Stimulated activated CD4-positive, alpha-beta T cell treated with anti-CD3 and anti-CD28 coated beads, Interleukin-4, amount 100 ng/mL, for 48 hours (primary cell): Measurements from ENCODE around the gene IPCEF1.
"Not testable (repeated sequence)": the region's sequence is repeated elsewhere in the genome, so short reads cannot be mapped to it uniquely, and the experiment has no call there.

Experiments used
- DNase-seq, 2 donors: peaks; one replicate each; pipeline ENCODE4 v3.0.0-alpha.2; 2020; ENCODE audit warnings: low read depth in 2 of 2

The IPCEF1 gene

DNA sequence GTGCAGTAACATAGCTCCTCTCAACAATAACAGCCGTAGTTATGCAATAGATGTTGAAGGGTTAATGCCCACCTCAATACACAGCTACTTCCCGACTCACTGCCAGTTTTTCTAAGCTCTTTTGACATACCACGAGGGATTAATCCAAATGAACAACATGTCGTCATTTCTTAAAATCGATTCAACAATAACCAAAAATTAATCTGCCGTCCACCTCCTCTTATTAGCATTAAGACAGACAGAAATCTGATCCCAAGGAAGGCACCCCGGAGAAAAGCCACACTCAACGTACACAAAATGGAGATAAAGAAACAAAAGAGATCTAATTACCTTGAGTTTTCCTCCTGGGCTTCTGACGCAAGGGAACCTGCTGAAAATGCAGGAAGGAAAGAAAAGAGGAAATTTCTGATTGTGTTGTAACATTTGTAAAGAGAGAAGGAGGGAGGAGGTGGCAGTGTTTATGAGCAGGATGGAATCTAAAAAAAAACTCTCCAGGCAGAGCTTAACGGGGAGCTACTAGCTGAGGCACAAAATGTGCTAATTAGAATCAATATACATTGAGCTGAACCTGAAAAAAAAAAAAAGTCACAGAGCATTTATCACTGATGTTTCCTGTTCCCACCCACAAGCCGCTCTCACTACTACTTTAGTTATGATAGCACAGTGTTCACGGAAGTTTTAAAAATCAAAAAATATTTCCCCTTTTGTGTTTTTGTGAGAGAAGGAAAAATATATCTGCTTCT is 109.3 kb downstream of the IPCEF1 start:
- DNase-seq = peak in 1 of 2 donors; percentile 28

DNA sequence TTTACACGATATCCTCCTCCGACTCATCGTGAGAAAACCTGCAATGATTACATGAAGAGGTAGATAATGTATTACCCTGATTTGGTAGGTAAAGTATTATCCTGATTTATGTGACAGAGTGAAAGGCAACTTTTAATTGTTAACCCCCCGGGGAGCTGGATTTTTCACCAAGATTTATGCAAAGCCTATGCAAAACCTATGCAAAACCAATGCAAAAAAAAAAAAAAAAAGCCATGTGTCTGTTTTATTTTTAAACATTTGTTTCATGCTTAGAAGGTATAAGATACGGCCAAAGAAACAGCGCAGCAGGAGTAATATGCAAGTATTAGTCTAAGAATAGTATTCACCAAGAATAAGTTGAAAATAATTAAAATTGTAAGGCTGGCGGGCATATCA is 109.9 kb downstream of the IPCEF1 start:
- DNase-seq = no peak

DNA sequence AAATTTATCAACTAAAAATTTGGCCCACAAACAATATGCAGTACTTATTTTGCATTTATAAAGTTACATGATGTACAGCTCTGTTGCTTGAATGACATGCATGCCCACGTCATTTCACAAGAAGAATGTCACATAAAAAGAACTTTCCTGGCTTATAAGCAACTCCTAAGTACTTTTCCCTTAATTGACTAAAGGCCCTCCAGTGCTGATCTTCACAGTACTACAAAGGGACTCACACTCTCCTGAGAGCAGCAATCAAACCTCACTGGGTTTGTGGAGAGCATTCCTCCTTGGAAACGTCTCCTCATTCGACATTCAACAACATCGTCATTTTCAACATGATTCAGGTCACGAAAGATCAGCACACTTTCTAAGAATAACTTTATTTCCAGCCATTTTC is 111.1 kb downstream of the IPCEF1 start:
- DNase-seq = no peak

DNA sequence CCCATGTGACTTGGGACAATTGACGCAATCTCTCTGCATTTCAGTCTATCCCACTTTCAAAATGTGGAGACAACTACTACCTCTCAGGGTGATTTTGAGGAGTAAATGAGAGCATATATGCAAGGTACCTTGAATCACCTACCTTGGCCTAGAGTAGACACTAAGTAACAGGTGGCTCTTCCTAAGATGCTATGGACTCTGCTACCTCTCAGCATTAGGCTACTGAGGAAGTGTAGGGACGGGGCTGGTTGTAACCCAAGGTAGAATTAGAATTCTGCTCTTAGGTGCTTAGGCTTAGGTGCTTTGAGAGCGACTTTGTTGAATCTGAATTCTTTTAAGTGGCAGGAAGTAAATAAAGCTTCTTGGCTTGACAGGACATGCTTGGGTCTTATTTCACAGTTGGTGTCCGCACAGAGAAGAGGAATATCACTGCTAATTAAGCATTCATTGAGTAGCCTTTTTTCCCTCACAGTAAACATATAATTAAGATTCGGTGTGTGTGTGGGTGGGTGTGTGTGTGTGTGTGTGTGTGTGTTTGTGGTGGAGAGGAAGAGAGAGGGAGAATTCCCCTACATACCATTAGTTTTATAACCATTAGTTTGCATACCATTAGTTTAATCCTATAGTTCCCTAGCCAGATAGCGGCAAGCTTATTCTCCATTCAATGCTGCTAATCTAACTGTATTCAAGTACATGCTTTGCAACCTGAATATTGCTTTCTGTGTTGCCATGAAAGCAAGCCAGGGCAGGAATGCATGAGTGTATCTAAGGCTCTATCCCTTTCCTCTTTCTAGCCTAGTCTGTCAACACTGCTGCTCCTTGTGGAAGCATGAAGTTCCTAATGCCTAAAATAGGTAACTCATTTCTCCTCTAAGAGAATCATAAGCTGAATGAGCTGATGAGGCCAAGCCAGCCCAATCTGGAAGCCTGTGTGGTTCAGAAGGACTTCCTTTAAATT is 112.5 kb downstream of the IPCEF1 start:
- DNase-seq = no peak

DNA sequence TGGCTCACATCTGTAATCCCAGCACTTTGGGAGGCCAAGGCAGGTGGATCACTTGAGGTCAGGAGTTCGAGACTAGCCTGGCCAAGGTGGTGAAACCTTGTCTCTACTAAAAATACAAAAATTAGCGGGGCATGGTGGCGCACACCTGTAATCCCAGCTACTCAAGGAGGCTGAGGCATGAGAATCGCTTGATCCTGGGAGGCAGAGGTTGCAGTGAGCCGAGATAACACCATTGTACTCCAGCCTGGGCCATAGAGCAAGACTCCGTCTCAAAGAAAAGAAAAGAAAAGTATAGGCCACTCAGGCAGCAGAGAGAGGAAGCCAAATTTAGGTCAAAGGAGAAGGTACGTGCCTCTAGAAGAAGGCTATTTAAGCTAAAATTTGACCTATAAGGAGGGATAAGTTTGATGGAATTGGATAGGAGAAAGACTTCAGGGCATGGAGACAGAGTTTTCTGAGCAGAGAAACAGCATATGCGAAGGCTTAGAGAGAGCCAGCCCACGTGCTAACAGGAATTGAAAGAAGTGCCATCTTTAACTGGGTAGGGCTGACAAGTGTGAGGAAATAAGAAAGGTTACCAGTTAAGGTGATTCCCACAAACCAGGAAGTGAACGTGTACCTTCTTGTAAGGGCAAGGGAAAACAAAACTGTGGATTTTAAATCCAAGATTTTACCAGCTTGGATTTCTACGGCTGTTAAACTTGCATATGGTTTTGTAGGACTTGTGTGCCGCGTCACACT is 113.8 kb downstream of the IPCEF1 start:
- no peak for DNase-seq

DNA sequence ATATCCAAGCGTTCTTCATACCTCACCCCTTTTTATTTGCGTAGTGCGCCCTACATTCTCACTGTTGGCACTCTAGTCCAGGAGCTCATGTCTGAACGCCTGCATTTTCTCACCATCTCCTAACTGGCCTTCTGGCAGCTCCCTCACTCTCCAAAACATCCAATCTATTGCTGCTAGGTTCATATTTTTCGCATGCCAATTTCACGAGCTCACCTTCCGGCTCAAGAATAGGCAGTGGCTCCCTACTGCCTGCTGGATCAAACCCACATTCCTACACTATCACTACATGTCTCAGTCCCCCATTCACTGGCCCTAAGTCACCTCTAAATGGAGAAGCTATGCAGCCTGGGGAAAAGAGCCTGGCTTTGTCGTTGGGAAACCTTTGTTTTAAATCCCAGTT is 115.0 kb downstream of the IPCEF1 start:
- no peak for DNase-seq

DNA sequence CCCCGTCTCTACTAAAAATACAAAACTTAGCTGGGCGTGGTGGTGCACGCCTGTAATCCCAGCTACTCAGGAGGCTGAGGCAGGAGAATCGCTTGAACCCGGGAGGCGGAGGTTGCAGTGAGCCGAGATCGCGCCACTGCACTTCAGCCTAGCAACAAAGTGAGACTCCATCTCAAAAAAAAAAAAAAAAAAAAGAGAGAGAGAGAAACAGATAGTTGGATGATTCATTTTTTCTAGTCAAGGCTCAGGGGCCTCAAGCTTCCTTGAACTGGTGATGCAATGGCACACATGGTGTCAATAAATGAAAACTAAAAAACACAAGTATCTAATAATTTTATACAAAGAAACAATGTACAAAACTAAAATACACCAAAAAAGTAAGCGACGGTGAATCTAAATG is 115.5 kb downstream of the IPCEF1 start:
- not testable (repeated sequence) for DNase-seq

DNA sequence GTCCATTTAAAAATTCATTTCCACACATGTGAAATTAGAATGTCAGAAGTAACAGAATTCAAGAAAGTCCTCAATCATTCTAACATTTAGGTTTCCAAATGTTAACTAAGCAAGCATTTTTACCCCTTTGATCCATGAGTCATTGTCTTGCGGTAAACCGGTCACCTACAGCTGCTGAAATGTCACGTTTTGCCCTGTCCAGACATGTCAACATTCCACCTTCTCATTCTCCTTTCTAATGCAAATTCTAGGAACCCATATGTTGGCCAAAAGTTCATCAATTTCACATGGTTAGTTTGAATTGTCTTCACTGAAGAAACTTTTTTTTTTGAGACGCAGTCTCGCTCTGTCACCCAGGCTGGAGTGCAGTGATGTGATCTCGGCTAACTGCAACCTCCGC is 117.2 kb downstream of the IPCEF1 start:
- no peak for DNase-seq

DNA sequence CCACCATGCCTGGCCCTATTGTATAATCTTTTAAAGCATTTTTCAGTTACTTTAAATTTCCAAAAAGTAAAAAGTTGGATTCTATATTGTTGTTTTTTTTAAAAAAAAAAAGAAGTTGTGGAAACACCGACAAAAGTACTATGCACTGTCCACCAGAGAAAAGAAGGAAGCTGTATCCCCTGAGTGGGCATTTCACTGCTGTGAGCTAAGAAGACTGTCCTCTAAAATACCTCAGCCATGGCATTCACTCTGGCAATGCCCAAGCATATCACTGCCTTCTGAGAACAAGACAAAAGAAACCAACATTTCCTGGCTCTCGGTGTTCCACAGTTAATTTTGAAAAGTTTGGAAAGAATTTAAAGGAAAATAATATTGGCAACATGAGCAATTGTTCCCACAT is 117.8 kb downstream of the IPCEF1 start:
- no peak for DNase-seq

DNA sequence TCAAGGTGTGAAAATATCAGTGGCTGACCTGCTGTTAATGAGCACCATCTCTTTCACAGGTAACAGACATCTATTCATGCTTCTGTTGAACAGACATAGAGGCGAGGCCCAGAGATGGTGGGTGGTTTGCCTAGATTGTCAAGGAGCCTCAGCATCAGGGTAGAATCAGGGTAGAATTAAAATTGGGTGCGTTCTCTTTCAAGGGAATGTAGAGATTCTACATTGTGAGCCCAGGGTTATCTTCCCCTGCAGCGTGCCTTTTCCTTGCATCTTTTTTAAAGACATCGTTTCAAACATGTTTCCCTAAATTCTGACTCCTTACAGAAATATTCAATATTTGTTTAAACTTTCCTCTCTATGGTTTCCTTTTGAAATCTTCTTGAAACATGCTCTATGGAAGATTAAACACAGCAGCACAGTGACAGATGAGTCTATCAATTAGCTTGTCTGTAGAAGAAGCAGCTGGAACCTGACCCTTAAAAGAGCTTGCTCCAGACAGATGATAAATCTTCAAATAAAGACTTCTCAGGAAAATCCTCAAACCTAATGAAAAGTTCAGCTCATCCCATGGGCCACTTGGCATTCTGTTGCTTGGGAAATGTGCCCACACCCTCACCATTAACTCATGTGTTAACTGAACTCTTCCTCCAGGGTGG is 119.8 kb downstream of the IPCEF1 start:
- DNase-seq = no peak

DNA sequence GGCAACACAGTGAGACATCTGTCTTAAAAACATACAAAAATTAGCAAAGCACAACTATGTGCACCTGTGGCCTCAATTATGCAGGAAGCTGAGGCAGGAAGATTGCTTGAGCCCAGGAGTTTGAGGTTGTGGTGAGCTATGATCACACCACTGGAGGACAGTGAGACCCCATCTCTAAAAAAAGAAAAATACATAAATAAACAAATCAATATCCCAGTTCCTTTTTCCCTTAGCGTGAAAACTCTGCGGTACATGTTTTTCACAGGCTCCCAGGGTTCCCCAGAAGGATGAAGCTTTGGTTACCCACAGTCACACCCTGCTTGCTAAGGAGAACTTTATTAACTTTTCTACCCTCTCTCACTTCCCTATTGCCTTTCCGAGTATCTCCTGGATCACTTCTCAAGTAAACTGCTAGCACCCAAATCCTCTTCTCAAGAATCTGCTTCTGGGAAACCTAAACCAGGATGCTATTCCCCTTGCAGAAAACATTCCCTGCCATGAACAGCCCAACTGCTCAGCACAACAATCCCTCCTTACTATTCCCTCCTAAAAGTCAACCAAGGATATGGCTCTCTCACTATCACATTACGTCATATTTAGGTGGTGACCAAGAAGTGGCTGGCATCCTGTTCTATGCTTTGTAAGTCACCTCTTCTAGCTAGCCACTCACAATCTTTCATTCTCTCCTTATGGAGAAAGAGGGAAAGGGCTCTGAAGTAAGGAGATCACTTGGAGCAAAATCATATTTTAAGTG is 122.4 kb downstream of the IPCEF1 start:
- DNase-seq = no peak

DNA sequence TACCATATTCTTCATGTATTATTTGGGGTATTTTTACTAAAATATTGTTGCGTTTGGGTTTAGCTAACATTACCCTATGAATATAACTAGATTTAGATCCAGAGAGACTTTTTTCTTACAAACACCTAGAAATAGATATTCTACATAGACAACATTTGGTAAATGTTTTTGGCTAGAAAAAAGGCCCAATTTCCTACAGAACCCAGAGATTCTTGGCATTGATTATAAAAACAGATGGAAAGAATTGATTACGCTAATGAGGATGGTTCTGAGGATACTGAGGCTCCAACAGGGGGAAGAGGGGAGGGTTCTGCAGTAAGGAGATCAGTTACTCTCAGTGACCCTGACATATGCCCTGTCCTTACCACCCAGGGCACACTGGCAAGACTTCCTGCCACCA is 123.2 kb downstream of the IPCEF1 start:
- no peak for DNase-seq

DNA sequence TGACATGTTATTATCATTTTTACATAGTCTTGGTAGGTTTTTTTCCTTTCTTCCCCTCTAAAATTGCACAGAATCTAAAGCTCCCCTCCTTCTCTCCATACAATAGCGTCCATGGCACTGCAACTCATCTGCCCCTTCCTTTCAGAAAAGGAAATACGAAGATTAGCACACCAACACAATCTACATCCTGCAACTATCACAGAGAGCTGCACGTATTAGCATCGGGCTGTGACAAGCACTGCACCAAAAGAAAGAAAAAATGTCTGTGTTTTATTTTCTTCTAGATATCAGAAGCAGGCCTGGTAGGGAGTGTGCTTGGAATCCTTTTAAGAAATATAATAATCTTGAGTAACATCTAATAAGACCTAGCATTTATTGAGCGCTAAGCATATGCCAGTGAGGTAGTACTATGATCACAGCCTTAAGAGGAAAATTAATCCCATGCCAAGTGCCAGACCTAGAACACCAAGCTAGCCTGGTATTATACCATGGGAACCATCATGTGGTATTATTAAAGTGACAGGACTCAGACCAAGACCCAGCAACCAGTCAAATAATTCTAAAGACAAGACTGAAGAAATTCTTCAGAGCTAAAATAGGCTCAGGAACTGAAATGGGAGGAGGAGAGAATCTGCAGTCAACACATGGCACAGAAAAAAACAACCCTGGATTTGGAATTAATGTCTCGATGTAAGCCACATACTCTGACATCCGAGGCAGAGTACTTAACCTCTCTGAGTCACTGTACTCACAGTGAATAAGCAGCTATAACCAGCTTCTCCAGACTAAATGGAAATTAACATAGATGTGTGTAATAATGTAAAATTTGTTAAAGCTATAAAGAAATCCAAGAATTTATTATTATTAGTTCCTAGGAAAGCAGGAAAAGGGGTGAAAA is 124.3 kb downstream of the IPCEF1 start:
- no peak for DNase-seq

DNA sequence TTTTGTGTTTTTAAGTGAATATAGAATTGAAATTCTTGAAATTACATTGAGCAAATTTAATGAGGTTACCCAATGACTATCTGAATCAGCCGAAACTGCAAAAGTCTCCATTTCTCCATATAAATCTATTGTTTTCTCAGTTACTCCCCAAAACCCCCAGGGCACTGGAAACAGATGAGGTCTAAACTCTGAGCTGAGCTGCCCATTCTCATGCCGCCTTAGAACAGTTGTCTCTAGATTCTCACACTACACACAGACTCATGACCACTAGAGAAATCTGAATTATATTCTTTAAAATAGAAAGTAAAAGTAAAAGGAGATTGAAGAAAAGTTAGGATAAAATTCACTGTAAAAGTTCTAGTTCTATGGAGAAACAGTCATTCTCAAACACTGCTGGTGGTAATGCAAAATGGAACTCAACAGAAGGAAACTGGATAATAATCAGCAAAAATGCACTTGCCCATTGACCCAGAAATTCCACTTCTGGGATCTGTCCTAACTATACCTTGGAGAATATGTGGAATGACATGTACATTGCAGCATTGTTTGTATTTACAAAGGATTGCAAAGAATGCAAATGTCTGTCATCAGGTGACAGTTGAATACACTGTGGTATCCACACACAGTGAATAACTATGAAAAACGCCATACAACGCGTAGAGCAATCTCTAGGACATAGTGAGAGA is 125.5 kb downstream of the IPCEF1 start:
- DNase-seq = no peak

DNA sequence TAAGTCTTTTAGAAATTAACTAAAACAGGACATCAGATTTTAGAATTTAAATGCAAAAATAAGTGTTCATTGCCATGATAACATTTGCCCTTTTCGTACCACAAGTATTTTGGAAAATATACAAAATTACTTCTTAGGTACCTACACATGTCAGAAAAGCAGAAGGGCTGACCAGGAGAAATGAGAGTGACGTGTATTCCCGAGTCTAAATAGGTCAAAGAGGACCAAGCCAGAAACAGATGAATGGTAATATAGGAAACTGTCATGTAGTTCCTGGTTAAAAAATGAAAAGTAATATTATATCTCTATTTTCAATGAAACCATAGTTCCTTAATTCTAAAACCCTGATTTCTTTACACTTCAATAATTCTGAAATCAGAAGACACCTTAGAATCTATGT is 126.2 kb downstream of the IPCEF1 start:
- no peak for DNase-seq

DNA sequence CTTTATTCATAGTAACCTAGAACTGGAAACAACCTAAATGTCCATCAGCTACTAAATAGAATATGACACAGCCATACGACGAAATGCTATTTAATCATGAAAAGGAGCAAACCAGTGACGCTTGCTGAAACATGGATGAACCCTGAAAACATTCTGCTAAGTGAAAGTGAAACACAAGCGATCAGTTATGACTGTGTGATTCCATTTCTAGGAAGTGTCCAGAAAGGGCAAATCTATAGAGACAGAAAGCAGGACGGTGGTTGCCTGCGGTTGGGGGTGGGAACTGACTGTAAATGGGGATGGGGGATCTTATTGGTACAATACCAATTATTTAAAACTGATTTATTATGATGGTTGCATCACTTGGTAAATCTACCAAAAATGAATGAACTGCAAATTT is 126.8 kb downstream of the IPCEF1 start:
- DNase-seq = peak; percentile 38 to 65

DNA sequence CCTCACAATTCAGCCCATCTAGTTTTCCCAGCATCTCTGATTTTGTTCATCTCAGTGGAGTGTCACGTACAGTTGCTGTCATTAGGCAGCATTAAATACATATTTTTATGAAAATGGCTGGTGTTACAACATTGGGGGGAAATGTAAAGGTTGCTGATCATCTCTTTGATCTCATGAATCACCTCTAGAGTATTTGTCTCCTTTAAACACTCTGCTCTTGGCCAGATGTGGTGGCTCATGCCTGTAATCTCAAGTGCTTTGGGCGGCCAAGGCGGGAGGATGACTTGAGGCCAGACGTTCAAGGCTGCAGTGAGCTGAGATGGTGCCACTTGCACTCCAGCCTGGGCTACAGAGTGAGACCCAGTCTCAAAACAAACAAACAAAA is 128.1 kb downstream of the IPCEF1 start:
- DNase-seq = no peak

DNA sequence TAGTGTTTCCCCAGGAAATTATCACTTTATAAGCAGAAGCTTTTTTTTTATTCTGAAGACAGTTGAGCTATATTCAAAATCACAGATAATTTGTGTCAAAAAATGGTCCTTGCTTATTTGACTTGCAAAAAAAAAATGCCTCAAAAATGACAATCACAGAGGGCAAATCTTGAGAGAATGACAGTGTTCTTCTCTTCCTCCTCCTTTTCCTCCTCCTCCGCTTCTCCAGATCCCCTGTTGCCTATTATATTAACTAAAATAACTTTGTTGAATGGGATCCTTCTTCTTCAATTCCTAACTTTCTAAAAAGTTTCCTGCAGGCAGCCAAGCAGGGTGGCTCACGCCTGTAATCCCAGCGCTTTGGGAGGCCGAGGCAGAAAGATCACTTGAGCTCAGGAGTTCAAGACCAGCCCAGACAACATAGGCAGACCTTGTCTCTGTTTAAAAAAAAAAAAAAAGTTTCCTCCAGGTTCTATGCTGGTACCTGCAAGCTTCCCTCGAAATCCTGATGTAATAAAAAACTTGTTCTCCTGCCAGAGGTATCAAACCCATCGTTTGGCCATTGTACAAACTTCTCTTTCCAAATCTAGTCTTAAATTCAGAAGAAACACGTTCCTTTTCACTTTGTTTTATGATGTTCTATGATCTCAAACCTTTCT is 128.6 kb downstream of the IPCEF1 start:
- DNase-seq = no peak

DNA sequence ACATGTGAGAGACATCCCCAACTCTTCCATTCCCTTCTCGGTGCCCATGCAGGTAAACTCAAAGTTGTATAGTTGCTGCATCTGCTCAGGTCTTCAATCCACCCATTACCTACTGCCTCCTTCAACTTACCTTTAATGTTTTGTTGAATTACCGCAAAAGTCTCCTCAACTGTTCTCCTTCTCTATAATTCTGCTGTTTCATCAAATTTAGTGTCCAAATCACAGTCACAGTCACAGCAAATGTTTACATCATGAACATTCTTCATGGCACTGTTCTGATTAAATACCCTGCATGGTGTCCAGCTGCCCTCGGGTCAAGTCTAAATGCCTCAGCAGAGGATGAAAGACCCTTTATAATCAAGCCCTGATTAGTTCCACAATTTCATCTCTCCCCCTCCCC is 130.1 kb downstream of the IPCEF1 start:
- no peak for DNase-seq
